NK-92 (cell line): ENCODE data around the gene MYO3A.

Experiments used
- DNase-seq: peaks from one replicate; lab custom pipeline; 2025; ENCODE audit not compliant: unreplicated experiment; lab: John Stamatoyannopoulos, UW

The MYO3A gene, protein sequence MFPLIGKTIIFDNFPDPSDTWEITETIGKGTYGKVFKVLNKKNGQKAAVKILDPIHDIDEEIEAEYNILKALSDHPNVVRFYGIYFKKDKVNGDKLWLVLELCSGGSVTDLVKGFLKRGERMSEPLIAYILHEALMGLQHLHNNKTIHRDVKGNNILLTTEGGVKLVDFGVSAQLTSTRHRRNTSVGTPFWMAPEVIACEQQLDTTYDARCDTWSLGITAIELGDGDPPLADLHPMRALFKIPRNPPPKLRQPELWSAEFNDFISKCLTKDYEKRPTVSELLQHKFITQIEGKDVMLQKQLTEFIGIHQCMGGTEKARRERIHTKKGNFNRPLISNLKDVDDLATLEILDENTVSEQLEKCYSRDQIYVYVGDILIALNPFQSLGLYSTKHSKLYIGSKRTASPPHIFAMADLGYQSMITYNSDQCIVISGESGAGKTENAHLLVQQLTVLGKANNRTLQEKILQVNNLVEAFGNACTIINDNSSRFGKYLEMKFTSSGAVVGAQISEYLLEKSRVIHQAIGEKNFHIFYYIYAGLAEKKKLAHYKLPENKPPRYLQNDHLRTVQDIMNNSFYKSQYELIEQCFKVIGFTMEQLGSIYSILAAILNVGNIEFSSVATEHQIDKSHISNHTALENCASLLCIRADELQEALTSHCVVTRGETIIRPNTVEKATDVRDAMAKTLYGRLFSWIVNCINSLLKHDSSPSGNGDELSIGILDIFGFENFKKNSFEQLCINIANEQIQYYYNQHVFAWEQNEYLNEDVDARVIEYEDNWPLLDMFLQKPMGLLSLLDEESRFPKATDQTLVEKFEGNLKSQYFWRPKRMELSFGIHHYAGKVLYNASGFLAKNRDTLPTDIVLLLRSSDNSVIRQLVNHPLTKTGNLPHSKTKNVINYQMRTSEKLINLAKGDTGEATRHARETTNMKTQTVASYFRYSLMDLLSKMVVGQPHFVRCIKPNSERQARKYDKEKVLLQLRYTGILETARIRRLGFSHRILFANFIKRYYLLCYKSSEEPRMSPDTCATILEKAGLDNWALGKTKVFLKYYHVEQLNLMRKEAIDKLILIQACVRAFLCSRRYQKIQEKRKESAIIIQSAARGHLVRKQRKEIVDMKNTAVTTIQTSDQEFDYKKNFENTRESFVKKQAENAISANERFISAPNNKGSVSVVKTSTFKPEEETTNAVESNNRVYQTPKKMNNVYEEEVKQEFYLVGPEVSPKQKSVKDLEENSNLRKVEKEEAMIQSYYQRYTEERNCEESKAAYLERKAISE (N-terminal part only)

GRCh38 chr10:25933653-25934608 is at the start of gene MYO3A:
MYO3A (plus strand) TSS chr10:25934229; CDS start chr10:25952111, 17,882 bp downstream.
- no peak for DNase-seq

GRCh38 chr10:25888627-25889026 is 45.4 kb upstream of the MYO3A start:
- no peak for DNase-seq

DNA sequence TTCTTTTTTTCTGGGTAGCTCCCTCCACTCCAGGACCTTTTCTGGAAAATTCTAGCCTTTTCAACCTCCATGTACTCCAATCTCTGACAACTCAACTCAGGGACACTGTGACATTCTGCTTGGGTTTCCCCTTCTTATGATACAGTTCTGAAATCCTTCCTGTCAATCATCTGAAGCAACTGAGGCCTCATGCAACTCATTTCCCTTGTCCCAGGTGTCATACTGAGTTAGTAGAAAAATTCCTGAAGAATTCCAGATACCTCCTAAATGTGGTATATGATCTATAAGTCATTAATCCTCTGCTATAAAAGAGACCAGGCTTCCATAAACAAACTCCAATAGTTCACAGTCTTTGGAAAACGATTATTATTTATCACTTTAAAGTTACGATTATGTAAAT is 43.0 kb upstream of the MYO3A start:
- DNase-seq, result no peak

GRCh38 chr10:25895856-25896255 is 38.2 kb upstream of the MYO3A start:
- DNase-seq, result no peak

- no peak for DNase-seq
These were observed 37.6 kb upstream of the MYO3A start for GRCh38 chr10:25896421-25896820.

DNA sequence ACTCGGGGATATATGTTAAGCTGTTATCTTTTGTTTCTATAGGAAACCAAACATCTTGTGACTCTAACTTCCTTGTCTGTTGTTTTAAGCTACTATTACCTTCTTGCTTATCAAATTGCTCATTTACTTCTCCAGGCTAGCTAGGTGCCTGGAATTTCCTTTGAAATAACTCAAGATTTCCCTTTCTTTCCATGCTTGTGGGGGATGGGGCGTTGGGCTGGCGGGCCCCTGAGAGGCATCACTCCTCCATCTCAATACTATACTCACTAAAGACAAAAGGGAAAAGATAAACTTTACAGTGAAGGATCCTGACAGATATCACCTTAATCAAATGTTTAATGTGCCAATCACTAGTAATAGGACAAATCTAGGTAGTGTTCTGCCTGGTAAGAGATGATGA is 34.7 kb upstream of the MYO3A start:
- no peak for DNase-seq

- no peak for DNase-seq
These were observed 32.8 kb upstream of the MYO3A start for GRCh38 chr10:25901199-25901598.

- no peak for DNase-seq
These were observed 32.0 kb upstream of the MYO3A start for GRCh38 chr10:25902002-25902401.

GRCh38 chr10:25907261-25907660 is 26.8 kb upstream of the MYO3A start:
- no peak for DNase-seq

DNA sequence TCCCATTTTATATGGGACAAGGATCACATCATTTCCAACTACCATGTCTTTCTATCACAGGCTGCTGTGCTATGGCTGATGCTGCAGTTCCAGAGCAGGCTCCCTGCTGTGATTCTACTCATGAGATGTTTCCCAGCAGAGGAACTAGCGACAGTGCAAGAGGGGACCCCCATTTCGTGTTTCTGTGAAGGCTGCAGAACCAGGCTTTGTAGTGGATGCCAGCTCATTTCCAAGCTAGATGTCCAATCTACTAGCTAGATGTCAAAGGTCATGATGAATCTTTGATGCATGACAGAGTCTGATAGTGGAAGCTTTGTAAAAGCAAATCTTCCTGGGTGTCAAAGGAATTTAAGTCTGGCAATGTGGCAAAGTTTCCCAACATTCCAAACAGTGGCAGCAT is 21.2 kb upstream of the MYO3A start:
- DNase-seq, result no peak

DNA sequence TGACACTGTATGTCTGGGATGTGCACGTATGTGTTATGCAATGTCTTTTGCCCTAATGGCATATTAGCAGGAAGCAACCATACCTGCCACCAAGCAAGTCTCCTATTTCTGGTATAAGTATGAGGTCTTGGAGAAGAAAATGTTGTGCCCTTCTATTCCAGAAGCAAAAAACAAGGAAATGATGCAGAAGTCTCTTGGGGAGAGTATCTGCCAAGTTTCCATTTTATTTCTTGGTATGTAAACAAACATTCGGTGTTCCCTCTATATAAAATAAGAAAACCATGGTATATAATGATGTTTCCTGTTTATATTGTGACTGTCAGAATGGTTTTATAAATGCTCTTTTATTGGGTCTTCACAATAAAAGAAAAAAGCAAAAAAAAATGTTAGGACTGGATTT is 19.3 kb upstream of the MYO3A start:
- no peak for DNase-seq

DNA sequence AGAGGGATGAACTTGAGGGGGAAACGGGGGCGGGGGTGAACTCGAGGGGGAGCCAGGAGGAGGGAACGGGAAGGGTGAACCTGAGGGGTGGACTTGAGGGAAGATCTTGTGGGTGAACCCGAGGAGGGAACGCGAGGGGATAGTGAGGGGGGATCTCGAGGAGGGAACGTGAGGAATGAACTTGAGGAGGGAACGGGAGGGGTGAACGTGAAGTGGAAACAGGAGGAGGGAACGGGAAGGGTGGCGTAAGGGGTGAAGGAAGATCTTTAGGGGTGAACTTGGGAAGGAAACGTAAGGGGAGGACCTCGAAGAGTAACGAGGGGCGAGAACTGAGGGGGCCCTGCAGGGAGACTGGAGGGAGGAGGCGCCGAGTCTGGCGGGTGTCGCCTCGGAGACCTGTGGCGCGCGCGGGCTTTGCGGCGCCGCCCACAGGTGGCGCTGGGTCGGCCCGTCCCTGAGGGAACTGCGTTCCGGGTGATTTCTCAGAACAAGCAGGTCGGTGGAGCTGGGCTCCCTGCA is 651 bp downstream of the MYO3A start:
- no peak for DNase-seq

DNA sequence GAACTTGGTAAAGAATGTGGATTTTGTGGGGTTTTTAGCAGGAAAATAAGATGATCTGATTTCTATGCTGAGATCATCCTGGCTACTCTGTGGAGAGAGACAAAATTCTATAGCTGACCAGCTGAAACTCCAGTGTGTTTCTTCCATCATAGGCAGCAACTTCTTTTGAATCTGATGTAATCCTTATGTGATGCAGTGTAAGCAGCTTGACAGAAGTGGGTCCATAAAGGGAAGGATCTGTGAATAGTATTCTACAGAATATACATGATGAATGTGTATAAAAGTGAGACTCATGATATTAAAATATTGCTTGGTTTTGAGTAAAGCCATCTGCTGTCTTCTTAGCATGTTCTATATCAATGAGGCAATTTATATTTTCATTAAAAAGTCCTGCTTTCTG is 4.4 kb downstream of the MYO3A start:
- DNase-seq, result no peak

GRCh38 chr10:25944771-25945170 is 10.7 kb downstream of the MYO3A start:
- no peak for DNase-seq

DNA sequence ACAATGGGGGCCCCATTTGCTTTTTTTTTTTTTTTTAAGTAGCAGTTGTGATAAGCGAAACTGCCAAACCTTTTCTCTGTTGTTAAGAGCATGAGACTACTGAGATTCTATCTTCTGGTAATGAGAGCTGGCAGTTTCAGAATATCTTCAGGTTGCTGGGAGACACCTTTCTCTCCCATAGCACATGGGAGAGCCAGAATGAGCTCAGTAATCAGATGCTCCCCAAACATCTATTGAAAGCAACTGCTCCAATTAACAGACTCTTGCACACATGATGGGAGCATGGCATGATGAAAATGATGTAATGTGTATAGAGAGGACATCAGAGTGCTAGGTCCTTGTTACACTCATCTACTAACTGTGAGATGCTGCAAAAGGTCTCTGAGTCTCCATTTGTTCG is 18.8 kb downstream of the MYO3A start:
- no peak for DNase-seq

GRCh38 chr10:25954851-25955250 is 20.8 kb downstream of the MYO3A start:
- no peak for DNase-seq

DNA sequence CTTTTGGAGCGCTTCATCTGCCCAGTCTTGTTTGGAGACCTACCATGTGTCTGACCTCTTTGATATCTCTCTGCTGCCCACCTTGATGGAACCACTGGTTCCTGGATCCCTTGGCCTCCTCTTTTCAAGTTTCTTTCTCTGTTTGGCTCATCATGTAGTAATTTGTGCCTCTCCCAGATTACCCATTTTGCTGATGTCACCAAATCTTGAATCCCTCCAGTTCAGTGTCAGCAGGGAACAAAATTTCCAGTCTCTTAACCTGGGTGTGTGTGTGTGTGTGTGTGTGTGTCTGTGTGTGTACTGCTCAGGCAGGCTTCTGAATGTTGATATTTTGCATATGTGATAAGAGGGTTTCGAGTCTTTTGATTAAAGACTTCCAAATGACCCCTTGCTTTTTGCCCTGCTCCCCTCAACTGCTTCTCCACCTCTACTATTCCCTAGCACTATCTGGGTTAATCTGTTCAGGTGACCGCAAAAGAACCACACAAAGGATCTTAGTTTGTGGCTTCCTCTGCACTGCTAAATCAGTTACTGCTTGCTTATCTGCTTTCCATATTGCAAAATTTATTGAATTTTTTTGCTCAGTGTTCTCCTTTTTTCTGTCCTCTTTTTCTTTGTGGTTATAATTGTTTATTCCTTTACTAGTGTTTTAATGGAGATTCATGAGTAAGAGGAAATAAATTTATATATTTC is 25.7 kb downstream of the MYO3A start:
- no peak for DNase-seq

- no peak for DNase-seq
These were observed 31.6 kb downstream of the MYO3A start for GRCh38 chr10:25965584-25965983.

DNA sequence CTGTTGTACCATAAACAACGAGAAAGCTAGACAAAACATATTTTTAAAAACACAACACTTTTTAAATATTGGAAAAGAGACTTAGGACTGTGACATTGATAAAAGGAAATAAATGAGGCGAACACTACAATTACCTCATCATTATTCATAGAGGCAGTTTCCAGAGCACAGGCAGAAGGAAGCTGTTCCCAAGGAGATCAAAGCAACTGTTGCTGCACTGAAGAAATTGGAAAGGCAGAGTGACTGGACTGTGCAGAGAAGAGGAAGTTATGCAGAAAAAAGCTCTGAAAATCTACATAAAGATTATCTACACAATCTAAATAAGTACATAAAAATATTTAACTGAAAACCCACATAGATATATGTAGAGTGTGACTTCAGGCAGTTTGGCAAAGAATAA is 32.8 kb downstream of the MYO3A start:
- no peak for DNase-seq
